GM12878 (cell line): Measurements from ENCODE around the gene CORO2B. TPM values are rescaled to one million over a fixed set of nuclear protein-coding genes. Genes with fewer than 3 reads are reported as not detected.

Experiments
- ATAC-seq: fragments of 200-7000 bp; cut with Tn5 transposase; 3 replicates; pipeline ENCODE4 v1.9.1; 2020; ENCODE audit warnings: mild to moderate bottlenecking, moderate library complexity
- BruUV-seq: library from RNA; stranded (reverse); fragments of 400-500 nt; replicated peaks from 2 replicates; lab custom pipeline; 2021; lab: Mats Ljungman, UMichigan
- CTCF ChIA-PET: fragments of 300-600 bp; sonication (Branson Sonifier 250); formaldehyde crosslinking; extraction: SDS; loops from one replicate; lab custom pipeline; 2021; ENCODE audit warnings: inconsistent platforms; lab: Yijun Ruan, JAX
- POLR2A ChIA-PET: fragments of 350-600 bp; formaldehyde crosslinking; extraction: SDS; loops from one replicate; lab custom pipeline; 2021; ENCODE audit warnings: inconsistent platforms; lab: Charles Lee
- RAD21 ChIA-PET: fragments of 300-600 bp; sonication (Branson Sonifier 250); formaldehyde crosslinking; loops from one replicate; lab custom pipeline; 2023; ENCODE audit warnings: antibody characterized with exemption; ENCODE audit not compliant: unreplicated experiment; lab: Charles Lee
- SMC1A ChIA-PET: fragments of 300-600 bp; sonication (Branson Sonifier 250); formaldehyde crosslinking; loops from one replicate; lab custom pipeline; 2023; ENCODE audit not compliant: unreplicated experiment, uncharacterized antibody; lab: Charles Lee
- DNase-seq: peaks from one replicate; pipeline ENCODE4 v3.0.0-alpha.2; 2011; ENCODE audit warnings: low read depth, low spot score
- FAIRE-seq: peaks from 3 replicates; lab custom pipeline; 2011; peaks lifted over from hg19 to GRCh38; lab: Jason Lieb, UNC
- H2AFZ ChIP-seq: 2 replicates; pipeline ENCODE4 v1.6.0; 2011; ENCODE audit warnings: low read depth, low read length, control low read depth; ENCODE audit not compliant: control insufficient read depth
- H3K27ac ChIP-seq: 2 replicates; pipeline ENCODE4 v1.5.1; 2011; ENCODE audit warnings: control low read depth; ENCODE audit not compliant: control insufficient read depth, insufficient read depth
- H3K27me3 ChIP-seq, 2 experiments: replicated peaks in 1 of 2; 2 replicates each; pipeline versions ENCODE4 v1.6.0 to v1.6.1; 2011; ENCODE audit warnings: low read length in 1 of 2; ENCODE audit not compliant: control insufficient read depth in 2 of 2, insufficient read depth in 2 of 2
- H3K36me3 ChIP-seq, 2 experiments: 2 replicates each; pipeline ENCODE4 v1.5.1; 2011; ENCODE audit warnings: low read length in 1 of 2; ENCODE audit not compliant: control insufficient read depth in 2 of 2, insufficient read depth in 2 of 2
- H3K4me1 ChIP-seq: 2 replicates; pipeline ENCODE4 v1.6.1; 2011; ENCODE audit warnings: mild to moderate bottlenecking, low read length, moderate library complexity, mixed read lengths; ENCODE audit not compliant: control insufficient read depth, insufficient read depth
- H3K4me2 ChIP-seq: 2 replicates; pipeline ENCODE4 v1.6.0; 2011; ENCODE audit warnings: control low read depth; ENCODE audit not compliant: control insufficient read depth, insufficient read depth
- H3K4me3 ChIP-seq: fragments of 200-600 bp; sonication (generic); 2 replicates; pipeline ENCODE4 v1.5.1; 2016
- H3K79me2 ChIP-seq: 2 replicates; pipeline ENCODE4 v1.6.0; 2011; ENCODE audit warnings: low read length; ENCODE audit not compliant: control insufficient read depth, insufficient read depth
- H3K9ac ChIP-seq: 2 replicates; pipeline ENCODE4 v1.8.0; 2011; ENCODE audit warnings: low read length, control low read depth, mixed read lengths; ENCODE audit not compliant: control insufficient read depth, insufficient read depth
- H3K9me3 ChIP-seq: replicated peaks from 3 replicates; pipeline ENCODE4 v1.5.1; 2011; ENCODE audit warnings: mild to moderate bottlenecking, low read length; ENCODE audit not compliant: control insufficient read depth, insufficient read depth
- H4K20me1 ChIP-seq: 2 replicates; pipeline ENCODE4 v1.6.0; 2011; ENCODE audit not compliant: control insufficient read depth, insufficient read depth
- CHD1 ChIP-seq: IDR thresholded peaks from 2 replicates; pipeline ENCODE4 v1.6.1; 2012; ENCODE audit warnings: low read depth, low read length, improper control_type of control experiment
- CREM ChIP-seq: IDR thresholded peaks from 2 replicates; pipeline ENCODE4 v1.6.1; 2014; ENCODE audit warnings: antibody characterized with exemption, low read depth
- IKZF1 ChIP-seq: fragments of 450-650 bp; conservative IDR thresholded peaks from 2 replicates; pipeline ENCODE4 v1.6.1; 2017; ENCODE audit warnings: antibody characterized with exemption, mild to moderate bottlenecking
- KLF5 ChIP-seq: fragments of 450-650 bp; IDR thresholded peaks from 2 replicates; pipeline ENCODE4 v1.6.1; 2014; ENCODE audit warnings: mild to moderate bottlenecking; ENCODE audit not compliant: partially characterized antibody
- NFYA ChIP-seq: IDR thresholded peaks from 2 replicates; pipeline ENCODE4 v1.6.1; 2011; ENCODE audit warnings: low read depth, mild to moderate bottlenecking, low read length, improper control_type of control experiment, borderline replicate concordance
- RFX5 ChIP-seq: IDR thresholded peaks from 2 replicates; pipeline ENCODE4 v1.6.1; 2011; ENCODE audit warnings: low read depth, low read length, improper control_type of control experiment
- SPI1 ChIP-seq: IDR thresholded peaks from 2 replicates; pipeline ENCODE4 v1.6.1; 2011; ENCODE audit warnings: low read depth, mild to moderate bottlenecking, low read length, moderate library complexity, borderline replicate concordance; ENCODE audit not compliant: insufficient read depth
- ZBTB11 ChIP-seq: fragments of 450-650 bp; formaldehyde crosslinking; IDR thresholded peaks from 2 replicates; pipeline ENCODE4 v1.5.0; 2022; ENCODE audit warnings: mild to moderate bottlenecking, missing genetic modification characterization
- ZZZ3 ChIP-seq: IDR thresholded peaks from 2 replicates; pipeline ENCODE4 v1.6.1; 2011; ENCODE audit warnings: low read depth; ENCODE audit not compliant: control insufficient read depth, insufficient read length
- WGBS: methylation state at CpG from one replicate; pipeline ENCODE4 v1.1.6; 2016; ENCODE audit warnings: low lambda C conversion rate; ENCODE audit not compliant: insufficient replicate concordance, insufficient coverage; ENCODE audit errors: missing lambda C conversion rate; 5-methylcytosine and 5-hydroxymethylcytosine counted together
- in situ Hi-C: fragments of 300-500 bp; cut with MboI; formaldehyde crosslinking; loops from 9 replicates; pipeline ENCODE4 v1.14.3; 2018; ENCODE audit warnings: mixed read lengths
- intact Hi-C: fragments of 100-400 bp; cut with micrococcal nuclease; formaldehyde crosslinking; loops from one replicate; pipeline ENCODE4 v1.14.2; 2022; ENCODE audit not compliant: unreplicated experiment
- polyA plus RNA-seq, 11 experiments: library from polyadenylated mRNA; depleted of rRNA in 4 of 11; unstranded in 6 of 11; stranded (reverse) in 5 of 11; fragments of >200 nt; fragmentation: Nextera tagmentation in 4 of 11; fragmentation: Illumina TruSeq in 1 of 11; extraction: Ambion mirVana in 4 of 11; extraction: Trizol in 1 of 11; gene quantifications; 1 replicate in 1 of 11; 2 replicates in 10 of 11; pipeline versions ENCODE4 v1.2.1 to v1.2.3, GENCODE V29; 2011 to 2016; ENCODE audit warnings: inconsistent platforms in 2 of 11, missing spikeins in 2 of 11, low read depth in 1 of 11
- total RNA-seq, 4 experiments: library from RNA; depleted of rRNA in 3 of 4; stranded (reverse); fragments of >200 nt in 3 of 4; fragmentation: Illumina TruSeq in 1 of 4; extraction: Trizol in 1 of 4; gene quantifications; 2 replicates each; pipeline versions ENCODE4 v1.2.1 to v1.2.3, GENCODE V29; 2013 to 2021
- TF ChIP-seq, protein P1 (sequence below): fragments of 450-650 bp; formaldehyde crosslinking; IDR thresholded peaks from 2 replicates; pipeline ENCODE4 v1.4.0; 2020; ENCODE audit warnings: mild to moderate bottlenecking, moderate library complexity
- TF ChIP-seq, protein P2 (sequence below): IDR thresholded peaks from 2 replicates; pipeline ENCODE4 v1.6.1; 2012; ENCODE audit warnings: low read length, inconsistent platforms

The CORO2B gene
- total and polyA plus RNA-seq, 10 of the 15 experiments (the other 5 are each of a cell fraction or from before 2014, with no cell fraction given), result 0.05 to 0.73 (median 0.13) TPM; not detected in 4

GRCh38 chr15:68627476-68627875 is 48.7 kb downstream of the CORO2B start (continued):
- TF ChIP-seq, protein P1, sequence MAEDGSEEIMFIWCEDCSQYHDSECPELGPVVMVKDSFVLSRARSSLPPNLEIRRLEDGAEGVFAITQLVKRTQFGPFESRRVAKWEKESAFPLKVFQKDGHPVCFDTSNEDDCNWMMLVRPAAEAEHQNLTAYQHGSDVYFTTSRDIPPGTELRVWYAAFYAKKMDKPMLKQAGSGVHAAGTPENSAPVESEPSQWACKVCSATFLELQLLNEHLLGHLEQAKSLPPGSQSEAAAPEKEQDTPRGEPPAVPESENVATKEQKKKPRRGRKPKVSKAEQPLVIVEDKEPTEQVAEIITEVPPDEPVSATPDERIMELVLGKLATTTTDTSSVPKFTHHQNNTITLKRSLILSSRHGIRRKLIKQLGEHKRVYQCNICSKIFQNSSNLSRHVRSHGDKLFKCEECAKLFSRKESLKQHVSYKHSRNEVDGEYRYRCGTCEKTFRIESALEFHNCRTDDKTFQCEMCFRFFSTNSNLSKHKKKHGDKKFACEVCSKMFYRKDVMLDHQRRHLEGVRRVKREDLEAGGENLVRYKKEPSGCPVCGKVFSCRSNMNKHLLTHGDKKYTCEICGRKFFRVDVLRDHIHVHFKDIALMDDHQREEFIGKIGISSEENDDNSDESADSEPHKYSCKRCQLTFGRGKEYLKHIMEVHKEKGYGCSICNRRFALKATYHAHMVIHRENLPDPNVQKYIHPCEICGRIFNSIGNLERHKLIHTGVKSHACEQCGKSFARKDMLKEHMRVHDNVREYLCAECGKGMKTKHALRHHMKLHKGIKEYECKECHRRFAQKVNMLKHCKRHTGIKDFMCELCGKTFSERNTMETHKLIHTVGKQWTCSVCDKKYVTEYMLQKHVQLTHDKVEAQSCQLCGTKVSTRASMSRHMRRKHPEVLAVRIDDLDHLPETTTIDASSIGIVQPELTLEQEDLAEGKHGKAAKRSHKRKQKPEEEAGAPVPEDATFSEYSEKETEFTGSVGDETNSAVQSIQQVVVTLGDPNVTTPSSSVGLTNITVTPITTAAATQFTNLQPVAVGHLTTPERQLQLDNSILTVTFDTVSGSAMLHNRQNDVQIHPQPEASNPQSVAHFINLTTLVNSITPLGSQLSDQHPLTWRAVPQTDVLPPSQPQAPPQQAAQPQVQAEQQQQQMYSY (CRISPR knock-in tag), result no peak
- TF ChIP-seq, protein P2, sequence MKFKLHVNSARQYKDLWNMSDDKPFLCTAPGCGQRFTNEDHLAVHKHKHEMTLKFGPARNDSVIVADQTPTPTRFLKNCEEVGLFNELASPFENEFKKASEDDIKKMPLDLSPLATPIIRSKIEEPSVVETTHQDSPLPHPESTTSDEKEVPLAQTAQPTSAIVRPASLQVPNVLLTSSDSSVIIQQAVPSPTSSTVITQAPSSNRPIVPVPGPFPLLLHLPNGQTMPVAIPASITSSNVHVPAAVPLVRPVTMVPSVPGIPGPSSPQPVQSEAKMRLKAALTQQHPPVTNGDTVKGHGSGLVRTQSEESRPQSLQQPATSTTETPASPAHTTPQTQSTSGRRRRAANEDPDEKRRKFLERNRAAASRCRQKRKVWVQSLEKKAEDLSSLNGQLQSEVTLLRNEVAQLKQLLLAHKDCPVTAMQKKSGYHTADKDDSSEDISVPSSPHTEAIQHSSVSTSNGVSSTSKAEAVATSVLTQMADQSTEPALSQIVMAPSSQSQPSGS, result no peak
- TF ChIP-seq RFX5 (no peak), IKZF1 (no peak)

- Histone ChIP-seq H3K9me3 (no peaks in the 10 kb centered on the region), H4K20me1 (no peaks in the 10 kb centered on the region), H3K4me2 (no peak overlapping the region), H3K79me2 (no peaks in the 10 kb centered on the region), H3K4me3 (no peak overlapping the region), H3K27me3 (peaks cover 6 to 10% of the 10 kb centered on the region in 2 experiments), H3K27ac (no peak overlapping the region), H2AFZ (no peak overlapping the region), H3K4me1 (no peaks in the 10 kb centered on the region), H3K36me3 (no peaks in the 10 kb centered on the region), H3K9ac (no peak overlapping the region)
- no TSS peak for BruUV-seq
- ATAC-seq, result no peak
- CTCF ChIA-PET, result no interaction called here
- RAD21 ChIA-PET, result no interaction called here
- WGBS, result 46% methylated on average over 2 of the region's 2 CpGs
- no peak for DNase-seq
- no peak for FAIRE-seq
- POLR2A ChIA-PET, result no interaction called here
- TF ChIP-seq ZBTB11 (no peak), KLF5 (no peak), CHD1 (no peak), CREM (no peak), SPI1 (no peak), ZZZ3 (no peak), NFYA (no peak)
- SMC1A ChIA-PET, result no interaction called here
- in situ Hi-C loops (no loop called here), intact Hi-C loops (no loop called here)
These were observed 49.2 kb downstream of the CORO2B start for GRCh38 chr15:68627995-68628394.
